ENCODE results near the gene ORM2.
A peak's percentile ranks its signal among the peaks of the same experiment; 100 is the strongest.

The ORM2 gene

DNA sequence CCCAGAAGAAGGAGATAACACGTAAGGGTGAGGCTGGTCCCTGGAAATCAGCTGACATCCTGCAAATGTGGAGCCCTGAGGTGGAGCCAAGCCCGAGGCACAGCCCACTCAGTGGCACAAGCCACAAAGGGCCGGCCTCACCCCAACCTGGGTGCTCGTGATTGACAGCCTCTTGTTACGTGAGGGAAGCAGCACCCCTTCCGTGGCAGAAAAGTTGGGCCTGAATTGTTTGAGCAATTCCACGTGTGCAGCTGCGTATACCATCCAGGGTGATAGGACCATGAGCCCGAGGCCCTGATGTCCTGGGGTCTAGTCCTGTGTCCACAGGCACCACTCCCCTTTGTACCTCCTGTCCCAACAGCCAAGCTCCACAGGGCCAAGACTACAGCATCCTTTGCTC, 4.8 kb downstream of the ORM2 start:
- DNase-seq: no peak

DNA sequence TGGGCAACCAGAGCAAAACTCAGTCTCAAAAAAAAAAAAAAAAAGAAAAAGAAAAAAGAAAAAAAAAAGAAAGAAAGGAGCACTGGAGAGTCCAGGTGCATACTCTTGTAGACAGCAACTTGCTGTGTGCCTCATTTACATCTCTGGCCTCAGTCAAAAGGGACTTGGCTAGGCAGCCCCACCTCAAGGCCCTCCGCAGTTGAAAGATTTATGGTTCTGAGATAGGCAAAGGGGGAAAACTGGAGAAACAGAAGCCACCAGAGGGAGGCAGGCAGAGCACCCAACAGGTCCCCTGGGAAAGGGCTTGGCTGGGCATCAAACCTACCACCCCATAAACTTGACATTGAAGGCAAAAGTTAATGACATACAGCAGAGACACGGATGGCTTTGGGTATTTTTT, 6.1 kb downstream of the ORM2 start:
- DNase-seq: no peak

DNA sequence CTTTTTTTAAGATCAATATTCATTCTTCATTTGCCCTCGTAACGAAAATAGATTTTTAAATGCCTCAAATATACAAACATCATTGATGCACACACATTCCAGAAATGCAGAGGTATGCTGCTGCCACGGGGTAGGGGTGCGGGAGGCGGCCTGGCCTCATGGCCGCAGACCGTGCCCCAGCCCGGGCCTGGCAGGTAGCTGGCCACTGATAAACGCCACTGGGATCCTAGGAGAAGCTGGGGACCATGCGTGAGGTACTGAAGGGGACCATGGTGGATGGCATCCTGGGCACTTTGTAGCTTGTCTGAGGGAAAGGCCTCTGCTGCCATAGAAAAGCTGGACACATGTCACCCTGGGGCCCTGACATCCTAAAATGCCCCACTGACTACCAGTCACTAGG, 6.5 kb downstream of the ORM2 start:
- DNase-seq: no peak

DNA sequence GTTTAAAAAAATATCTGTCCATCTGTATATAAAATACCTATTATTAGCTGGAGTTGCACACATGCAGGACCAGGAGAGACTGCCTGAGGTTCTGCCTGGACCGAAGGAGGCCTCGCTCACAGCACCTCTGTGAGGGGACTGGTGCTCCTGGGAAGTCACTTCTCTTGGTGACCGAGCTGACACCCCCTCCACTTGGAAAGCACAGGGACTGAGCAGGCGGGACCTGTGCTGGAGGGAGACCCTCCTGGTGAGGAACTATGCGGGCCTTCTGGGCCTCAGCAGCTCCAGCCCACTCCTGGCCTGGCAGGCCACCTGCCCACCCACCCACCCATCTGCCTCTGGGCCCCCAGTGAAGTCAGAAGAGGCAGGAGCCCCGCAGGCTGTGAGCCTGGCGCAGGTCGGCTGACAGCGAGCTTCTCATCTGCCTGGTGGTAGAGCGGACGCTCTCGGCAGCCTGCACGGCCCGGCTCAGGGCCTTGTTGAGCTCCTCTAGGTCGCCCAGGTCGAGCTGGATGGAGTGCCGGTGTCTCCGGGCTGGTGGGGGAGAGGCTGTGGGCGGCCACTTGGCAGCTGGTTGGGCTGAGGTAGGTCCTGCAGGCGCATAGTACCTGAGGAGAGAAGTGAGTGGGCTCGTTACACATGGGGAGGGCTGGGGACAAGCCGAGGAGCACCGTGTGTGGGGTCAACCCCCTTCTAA, 7.2 kb downstream of the ORM2 start:
- DNase-seq: no peak

DNA sequence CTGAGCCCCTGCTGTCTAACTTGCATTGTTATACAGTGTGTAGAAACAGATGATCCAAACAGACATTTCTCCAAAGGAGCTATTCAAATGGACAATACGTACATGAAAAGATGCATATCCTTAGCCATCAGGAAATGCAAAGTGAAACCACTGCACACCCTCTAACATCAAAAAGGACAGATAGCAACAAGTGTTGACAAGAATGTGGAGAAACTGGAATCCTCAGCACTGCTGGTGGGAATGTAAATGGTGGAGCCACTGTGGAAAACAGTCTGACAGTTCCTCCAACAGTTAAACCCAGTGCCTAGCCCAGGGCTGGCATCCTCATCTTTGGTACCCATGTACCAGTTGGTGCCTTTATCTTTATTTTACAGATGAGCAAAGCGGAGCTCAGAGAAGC, 8.5 kb downstream of the ORM2 start:
- no peak for DNase-seq

DNA sequence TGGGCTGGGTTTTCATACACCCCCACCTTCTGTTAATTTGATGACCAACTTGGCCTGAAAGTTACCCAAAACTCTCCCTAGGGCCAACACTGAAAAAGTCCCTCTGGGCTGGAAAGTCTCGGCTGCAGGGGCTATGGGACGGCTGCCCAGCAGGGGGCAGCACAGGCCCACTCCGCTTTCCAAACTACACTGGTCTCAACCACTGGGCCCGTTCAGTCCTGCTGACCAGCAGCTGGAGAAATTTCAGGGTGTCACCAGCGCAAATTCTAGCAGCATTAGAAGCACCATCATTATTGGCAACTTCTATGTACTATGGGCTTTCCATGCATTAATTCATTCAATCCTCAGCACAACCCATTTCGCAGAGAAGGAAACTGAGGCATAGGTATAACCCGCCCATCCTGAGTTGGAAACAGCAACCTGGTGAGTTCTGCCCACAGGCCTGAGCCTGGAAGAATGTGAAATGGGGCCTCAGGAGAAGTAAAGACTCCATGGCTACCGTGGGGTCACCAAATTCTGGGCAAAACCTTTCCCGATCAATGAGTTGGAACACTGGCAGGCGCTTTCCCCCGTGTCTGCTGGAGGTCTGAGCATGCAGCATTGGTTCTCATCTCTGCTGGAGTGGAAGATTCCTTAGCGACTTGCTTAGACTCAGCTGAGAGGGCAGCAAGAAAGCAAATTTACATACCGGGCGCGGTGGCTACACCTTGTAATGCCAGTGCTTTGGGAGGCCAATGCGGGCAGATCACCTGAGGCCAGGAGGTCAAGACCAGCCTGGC, 9.7 kb downstream of the ORM2 start:
- peak; percentile 29 for DNase-seq

DNA sequence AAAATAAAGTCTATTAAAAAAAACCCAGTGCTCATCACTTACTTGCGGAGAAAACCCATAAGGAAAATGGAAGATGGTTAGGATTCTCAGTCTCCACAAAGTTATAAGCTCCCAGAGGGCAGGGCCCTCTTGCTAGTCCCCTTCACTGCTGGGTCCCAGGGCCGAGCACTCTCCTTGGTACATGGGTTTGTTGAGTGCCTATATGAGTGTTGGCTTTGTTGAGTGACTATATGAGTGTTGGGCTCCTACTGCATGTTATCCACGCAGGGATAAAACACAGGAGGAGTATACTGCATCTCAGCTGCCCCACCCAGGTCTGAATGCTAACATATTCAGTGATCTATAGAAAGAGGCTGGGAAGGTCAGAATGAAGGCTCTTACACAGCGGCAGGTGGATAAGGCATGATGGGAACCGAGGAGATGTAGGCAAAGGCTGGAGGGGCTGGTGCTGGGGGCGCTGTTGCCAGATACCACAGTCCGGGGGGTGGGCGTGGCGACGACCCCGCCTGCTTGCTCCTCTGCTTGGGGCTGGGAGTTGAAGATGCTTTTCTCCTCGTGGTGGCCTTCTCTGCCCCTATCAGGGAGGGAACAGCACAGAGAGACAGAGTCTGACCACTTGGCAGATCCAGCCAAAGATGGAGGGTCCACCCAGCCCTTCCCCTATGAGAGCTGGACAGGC, 11.6 kb downstream of the ORM2 start:
- no peak for DNase-seq

DNA sequence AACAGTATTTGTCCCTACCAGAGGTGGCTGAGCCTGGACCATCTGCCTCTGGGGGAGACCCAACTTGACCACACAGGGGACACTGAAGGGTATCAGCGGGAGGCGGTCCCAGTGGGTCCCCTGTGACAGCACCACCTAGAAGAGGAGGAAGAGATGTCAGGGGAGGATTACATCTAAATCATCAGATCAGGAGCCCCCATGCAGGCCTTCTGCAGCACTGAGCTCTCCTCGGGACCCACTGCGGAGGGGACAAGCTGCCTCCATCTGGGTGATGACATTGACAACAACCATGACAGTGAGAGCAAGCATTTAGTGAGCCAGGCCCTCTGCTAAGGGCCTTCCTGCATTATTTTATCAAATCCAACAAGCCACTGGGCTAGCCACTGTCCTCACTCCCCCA, 12.3 kb downstream of the ORM2 start:
- DNase-seq: no peak

DNA sequence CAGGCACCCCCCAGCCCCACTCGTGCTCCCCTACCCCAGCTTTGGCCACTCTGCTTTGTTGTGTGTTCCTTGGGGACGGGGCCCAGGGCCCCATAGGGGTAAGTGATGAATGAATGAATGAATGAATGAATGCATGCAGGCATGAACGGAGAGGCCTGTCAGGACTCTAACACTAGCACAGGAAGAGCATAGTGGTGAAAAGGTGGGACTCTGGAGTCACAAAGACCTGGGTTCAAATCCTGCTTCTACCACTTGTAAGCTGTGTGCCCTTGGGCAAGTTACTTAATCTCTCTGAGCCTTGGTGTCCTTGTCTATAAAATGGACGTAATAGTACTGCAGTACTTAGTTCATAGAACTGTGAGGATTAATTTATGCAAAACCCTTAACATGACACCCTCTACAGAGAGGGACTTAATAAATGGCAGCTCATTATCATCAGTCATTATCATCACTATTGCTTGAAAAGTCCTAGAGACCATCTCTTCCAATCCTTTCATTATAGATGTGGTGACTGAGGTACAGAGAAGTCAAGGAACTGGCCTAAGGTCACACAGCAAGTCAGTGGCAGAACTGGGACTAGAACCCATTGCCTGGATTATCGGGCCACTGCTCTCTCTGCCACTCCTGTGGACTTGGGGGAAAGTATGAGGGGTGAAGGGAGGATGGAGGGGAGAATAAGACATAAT, 13.2 kb downstream of the ORM2 start:
- no peak for DNase-seq

DNA sequence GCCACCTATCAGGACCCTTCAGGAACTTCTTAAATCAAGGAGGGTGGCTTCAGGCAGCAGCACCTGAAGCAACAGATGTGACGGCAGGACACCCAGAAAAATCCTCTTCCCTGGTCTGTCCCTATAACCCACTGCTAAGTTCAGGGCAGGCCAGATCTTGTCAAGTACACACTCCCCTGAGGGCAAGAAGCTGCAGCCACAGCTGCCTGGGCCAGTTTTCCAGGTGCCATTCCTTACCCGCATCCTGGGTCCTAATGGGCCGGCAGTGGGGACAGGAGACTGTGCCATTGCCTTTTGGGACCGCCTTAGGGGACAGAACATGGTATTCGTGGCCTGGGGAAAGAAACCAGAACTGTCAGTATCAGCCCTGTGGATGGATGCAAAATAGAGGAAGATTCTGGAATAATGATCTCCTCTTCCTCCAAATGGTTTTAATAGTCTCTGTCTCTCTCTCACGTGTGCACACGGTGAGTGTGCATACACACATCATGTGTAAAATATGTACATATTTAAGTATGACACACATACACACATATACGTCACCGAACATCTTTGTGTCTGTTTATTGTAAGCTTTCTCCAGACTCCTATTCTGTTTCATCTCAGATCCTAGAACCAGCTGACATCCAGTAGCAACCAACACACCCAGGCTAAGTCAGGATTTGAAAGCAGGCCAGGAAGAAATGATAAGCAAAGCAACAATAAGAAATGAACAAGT, 14.0 kb downstream of the ORM2 start:
- no peak for DNase-seq

DNA sequence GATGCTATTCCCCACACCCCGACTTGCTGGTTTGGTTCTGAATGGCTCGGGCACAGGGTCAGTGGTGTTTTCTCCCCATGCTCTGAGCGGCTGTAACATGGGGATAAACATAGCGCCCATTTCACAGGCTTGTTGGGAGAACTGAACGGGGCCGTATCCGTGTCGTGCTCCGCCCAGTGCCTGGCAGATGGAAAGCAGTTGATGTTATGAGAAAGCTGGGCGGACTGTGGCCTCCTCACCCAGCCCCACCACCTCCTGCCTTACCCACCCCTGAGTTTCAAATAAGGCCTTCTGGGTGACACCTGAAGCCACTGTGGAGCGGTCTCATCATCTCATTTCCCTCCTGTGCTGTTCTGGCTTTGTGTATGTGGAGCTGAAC, 14.5 kb downstream of the ORM2 start:
- DNase-seq: no peak

DNA sequence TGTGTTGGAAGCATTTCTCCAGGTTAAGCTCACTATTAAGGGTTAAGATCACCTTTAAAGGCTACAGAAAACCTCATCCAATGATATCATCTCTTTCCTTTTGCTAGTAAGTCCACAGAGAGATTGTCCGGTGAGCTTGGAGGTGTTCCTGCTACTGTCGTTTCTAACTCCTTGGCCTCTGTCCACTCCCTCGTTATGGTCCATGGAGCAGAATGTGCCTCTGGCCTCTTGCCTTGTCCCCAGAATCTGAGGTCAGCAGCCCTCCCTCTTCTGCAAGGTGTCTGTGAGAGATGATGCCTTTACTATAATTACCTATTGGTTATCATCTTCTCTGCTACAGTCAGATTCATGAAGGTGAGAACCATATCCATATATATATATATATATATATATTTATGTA, 15.0 kb downstream of the ORM2 start:
- no peak for DNase-seq

DNA sequence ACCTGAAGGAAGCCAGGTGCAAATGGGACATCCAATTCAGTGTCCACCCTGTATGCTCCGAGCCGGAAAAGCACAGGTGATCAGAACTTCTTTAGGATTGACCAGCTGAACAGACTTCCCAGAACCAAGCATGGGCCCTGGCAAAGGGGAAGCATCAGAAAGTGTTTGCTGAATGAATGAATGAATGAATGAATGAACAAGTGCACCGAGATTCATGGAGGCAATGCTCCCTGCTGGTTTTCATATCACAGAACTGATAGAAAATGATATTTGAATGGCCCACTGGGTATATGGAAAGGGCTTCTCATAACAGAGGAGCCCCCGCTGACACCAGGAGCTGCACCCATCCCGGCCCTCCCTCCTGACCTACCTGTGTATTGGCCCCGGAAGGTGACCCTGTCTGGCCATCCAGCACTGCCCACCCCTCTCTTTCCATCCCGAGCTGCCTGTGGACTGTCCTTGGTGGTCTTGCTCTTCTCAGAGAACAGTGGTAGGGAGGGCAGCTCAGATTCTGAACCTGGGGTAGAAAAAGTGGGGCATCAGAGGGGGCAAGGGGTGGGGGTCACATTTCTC, 15.9 kb downstream of the ORM2 start:
- DNase-seq: no peak

DNA sequence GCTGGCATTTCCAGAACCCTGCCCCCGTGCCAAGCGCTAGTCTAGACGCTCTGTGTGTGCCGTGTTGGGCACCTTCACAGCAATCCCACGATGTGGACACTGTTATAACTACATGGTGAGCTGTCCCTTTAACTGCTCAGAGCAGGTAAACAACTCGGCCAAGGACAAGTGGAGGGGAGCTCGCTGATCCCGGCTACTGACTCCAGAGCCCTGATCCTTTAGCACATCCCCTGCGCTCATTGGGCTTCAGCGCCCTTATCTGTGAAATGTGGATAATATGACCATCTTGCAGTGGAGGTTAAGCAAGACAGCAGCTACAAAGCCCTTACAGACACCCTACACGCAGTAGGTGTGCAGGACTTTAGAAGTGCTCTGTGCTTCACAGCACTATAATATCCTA, 16.5 kb downstream of the ORM2 start:
- no peak for DNase-seq

DNA sequence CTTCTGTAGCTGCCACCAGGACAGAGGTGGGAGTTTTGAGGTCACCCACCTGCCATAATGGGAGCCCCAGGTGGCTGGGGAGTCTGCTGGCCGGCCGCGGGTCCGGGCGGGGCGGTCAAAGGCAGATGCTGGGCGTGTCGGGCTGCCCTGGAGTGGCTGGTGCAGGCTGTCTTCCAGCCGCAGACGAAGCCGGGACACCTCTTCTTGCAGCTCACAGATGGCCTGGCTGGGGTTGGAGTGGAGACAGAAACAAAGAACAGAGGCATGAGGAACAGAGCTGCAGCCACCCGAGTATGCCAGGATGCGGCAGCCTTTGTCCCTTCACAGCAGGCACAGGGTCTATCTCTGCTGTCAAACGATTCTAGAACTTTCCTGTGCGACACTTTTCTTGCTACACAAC, 18.0 kb downstream of the ORM2 start:
- no peak for DNase-seq

DNA sequence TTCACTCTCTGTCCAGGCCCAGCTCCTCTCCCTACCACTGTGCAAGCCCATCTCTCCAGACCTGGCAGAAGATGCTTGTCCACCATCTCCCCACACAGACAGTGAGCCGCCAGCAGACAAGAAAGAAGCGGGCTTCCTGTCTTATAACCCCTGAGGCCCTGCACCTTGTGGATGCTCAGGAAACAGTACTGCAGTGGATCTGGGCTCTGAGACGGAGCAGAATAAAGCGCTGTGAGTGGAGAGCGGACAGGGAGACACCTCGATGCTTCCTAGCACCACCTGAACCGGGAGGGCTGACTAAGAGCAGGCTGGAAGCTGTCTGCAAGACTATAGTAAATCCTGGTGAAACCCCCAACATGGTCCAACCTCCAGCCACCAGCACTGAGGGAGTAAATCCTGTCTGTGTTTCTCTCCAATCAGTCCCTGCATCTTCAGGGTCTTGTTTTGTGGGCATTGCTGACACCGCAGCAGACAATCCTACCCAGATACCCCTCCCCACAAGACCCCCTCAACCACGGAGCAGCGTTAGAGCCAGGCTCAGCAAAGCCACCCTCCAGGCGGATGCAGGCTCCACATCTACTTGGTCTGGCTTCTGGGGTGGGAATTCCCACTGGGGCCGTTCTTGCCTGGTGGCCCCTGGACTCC, 18.7 kb downstream of the ORM2 start:
- DNase-seq: no peak

DNA sequence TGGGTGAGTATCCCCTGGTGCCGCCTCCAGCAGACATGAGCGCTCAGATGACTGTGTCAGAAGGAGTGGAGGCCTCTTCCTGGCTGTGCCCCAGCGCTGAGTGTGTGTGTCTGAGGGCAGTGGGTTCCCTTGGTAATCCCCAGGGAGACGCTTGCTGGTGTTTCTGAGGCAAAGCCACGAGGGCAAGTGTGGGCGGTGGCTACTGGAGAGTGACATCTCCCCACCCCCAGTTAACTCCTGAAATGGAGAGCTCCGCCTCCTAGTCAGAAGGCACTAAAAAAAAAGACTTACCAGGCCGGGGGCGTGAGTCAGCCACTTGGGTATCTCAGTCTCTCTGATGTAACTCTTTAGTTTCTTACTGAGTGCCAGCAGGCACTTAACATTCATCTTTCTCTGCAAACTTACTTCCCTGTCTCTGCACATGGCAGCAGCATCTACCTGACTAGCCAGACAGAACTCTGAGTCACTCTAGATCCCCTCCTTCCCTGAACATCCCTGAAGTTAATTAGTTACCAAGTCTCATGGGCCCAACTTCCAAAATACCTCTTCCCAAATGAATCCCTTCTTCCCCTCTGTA, 19.3 kb downstream of the ORM2 start:
- peak; percentile 95 for DNase-seq

DNA sequence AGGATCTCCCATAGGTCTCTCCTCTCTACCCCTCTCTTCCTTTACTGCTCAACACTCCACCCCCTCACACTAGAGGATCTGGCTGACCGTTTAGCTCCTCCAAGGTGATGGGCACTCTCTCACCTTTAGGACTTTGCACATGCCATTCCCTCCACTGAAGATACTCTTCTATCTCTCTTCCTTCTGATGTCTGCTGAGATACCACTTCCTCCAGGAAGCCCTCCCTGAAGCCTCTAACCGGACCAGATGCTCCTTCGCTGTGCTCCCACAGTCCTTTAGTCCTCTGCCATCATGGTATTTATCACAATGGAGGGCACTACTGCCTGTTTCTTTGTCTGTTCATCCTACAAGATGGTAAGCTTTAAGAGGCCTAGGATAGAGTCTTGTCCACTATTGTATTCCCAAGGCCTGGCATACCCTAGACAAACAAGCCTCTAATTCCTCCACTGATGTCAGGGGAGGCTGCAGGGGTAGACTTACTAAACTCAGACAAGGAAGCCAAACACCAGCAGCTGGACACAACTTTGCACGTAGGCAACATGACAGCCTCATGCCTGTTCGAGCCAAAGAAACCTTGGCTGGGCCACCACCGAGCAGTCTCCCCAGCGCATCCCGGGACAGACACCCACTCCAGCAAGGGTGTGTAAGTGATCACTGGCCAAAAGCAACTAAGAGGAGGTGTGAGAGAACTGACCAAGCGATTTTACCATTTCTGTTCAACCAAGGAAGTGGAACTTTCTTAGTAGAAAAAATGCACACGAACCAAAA, 20.2 kb downstream of the ORM2 start:
- no peak for DNase-seq

DNA sequence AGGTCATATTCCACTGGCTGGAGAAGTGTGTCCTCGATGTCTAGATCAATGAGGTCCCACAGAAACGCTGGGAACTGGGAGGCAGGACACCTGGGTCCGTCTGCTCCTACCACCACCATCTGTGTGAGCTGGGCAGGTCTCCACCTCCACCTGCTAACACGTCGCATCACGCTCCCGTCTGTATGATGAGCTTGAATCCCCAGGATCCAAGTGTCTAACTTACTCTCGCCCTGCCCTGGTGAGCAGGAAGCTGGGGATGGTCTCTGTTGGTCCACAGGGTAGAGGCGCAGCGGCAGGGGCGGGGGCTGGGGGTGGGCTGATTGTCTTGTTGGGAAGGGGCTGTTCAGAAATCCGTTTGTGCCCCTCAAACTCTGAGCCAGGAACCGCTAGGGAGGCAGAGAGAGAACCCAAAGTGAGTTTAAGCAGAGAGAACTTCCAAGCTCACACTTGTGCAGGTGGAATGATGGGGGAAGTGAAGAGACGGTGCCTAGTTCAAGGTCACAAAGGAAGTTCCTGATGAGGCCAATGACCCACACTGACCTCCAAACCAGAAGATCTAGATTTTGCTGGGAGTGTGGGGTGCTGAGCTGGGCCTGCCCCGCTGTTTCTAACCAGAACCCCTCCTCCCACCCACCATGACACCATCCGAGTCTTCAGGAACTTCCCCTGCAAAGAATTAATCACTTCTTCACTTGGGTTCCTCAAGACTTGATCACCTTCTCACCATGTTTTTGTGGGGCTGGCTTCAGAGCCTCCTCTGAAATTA, 21.1 kb downstream of the ORM2 start:
- DNase-seq: no peak

DNA sequence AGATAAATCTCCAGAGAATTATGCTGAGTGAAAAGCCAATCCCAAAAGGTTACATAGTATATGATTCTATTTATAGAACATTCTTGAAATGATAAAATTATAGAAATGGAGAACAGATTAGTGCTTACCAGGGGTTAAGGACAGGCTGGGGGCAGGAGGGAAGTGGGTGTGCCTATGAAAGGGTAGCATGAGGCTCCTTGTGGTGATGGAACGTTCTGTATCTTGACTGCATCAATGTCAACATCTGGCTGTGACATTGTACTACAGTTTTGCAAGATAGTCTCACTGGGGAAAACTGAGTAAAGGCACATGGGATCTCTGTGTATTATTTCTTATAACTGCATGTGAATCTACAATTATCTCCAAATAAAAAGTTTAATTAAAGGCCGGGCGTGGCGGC, 22.3 kb downstream of the ORM2 start:
- DNase-seq: no peak

Data from NCI-H226 (cell line).